Inflammatory macrophage treated with lipopolysaccharide for 4 hours (primary cell): ENCODE results near the gene UBAC1.
A peak's percentile ranks its signal among the peaks of the same experiment; 100 is the strongest.
"Not testable (repeated sequence)": the region's sequence is repeated elsewhere in the genome, so short reads cannot be mapped to it uniquely, and the experiment has no call there.

Source experiments
- DNase-seq: peaks from one replicate; pipeline ENCODE4 v3.0.0-alpha.2; 2020

UBAC1 gene

DNA sequence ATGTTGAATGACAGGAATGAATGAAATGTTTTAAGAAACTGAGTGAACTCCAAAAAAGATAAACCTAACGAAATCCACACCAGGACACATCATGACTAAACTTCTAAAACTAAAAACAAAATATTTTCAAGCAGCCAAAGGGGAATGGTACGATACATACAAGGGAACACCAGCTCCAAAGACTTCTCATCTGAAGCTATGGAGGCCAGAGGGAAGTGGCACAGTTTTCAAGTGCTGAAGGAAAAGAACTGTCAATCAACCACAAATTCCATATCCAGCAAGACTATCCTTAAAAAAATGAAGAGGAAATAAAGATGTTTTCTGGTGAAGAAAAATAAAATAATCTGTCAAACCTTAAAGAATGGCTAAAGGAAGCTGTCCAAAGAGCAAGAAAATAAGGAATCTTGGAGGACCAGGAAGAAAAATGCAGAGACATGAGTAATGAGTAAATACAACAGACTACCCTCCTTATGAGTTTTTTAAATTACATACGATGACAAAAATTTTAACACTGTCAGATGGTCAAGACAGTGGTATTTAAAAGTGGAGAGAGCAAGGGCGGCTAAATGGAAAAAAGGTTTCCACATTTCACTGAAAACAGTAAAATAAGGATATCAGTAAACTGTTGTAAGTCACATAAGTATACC, 65.8 kb downstream of the UBAC1 start:
- DNase-seq = no peak

GRCh38 chr9:135893104-135893503, 68.1 kb downstream of the UBAC1 start:
- no peak for DNase-seq

DNA sequence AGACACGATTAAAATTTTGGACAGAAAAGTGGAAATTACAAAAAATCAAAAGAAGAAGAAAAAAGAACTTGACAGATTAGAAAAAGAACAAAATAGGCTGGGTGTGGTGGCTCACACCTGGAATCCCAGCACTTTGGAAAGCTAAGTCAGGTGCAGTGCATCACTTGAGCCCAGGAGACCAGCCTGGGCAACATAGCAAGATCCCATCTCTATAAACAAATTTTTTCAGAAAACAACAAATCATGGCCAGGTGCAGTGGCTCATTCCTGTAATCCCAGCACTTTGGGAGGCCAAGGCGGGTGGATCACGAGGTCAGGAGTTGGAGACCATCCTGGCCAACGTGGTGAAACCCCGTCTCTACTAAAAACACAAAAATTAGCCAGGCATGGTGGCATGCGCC, 68.8 kb downstream of the UBAC1 start:
- DNase-seq = not testable (repeated sequence)

DNA sequence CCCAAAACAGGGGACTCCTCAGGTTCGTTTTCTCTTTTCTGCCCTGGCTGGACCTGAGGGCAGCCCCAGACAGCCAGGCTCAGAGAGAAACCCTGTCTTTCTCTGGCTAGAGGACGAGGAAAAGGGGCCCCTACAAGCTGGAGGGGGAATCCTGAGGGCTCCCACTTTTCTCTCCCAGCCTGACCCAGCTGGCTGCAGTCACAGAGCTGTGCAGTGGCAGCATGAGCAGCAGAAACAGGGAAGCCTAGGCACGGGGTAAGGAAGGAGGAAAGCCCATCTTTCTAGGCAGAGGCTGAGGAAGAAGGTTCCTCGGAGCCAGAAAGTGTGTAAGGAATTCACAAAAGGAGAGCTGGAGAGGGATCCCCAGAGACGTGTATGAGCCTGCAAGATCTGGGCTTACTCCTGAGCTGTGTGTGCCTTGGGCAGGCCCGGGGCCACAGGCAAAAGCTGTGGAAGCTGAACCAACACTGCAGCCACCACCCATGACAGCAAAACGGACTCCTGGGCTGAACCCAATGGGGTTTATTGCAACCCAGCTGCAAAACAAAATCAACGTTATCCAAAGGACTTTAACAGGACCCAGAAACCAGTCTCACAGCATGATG, 70.0 kb downstream of the UBAC1 start:
- no peak for DNase-seq

DNA sequence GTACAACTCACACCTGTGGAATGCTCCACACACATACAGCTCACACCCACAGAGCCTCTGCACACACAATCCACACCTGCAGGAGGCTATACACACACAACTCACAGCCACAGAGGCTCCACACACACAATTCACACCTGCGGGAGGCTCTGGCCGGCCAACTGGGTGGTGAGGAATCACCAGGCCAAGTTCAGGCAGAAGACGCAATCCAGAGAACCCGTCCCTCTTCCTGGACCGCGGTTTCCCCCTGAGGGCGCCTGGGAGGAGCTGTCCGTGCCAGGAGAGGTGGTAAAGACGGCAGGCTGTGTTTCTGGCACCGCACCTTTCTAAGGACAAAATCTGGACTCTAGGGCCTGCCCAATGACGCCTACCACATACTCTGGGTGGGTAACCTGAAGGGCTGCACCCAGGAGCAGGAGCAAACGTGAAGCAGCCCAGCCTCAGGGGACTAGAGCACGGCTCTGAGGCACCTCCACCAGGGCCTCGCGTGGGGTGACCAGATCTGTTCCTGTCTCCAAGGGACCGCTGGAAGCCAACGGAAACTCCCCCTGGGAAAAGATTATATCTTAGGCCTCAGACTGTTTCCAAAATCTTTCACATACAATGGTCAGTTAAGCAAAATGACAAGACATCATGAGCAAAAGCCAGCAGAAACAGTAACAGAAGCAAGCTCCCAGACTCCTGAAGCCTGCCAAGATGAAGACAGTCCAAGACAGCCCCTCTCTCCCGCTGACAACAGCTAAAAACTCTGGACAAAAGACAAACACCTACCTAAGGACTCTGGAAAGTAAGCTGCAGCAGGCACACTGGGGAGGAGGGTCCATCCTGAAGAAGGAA, 70.8 kb downstream of the UBAC1 start:
- no peak for DNase-seq

DNA sequence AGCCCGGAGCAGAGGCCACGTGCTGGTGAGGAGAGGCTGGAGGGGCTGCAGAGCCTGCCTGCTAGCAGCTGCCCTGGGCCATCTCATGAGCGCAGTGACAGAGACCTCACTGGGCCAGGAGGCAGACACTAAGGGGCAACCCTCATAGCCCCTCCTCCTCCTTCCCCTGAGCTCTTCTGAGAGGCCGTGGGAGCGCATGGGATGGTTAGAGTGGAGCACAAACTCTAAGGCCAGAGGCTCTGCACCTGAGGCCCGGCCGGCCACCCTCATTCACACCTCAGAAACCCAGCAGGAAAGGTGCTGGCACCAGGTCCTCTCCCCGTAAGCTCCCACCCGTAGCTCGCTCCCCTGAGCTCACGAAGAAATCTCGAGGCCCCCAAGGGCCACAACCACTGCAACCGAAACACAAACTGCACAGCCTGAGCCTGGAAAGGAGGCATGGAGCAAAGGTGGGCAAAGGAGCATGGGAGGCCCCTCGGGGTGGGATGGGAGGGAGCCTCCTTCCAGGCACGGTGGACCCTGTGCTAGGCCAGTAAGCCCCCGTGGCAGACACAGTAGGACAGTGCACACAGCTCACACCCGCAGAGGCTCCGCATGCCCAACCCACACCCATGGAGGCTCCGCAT, 71.5 kb downstream of the UBAC1 start:
- no peak for DNase-seq

DNA sequence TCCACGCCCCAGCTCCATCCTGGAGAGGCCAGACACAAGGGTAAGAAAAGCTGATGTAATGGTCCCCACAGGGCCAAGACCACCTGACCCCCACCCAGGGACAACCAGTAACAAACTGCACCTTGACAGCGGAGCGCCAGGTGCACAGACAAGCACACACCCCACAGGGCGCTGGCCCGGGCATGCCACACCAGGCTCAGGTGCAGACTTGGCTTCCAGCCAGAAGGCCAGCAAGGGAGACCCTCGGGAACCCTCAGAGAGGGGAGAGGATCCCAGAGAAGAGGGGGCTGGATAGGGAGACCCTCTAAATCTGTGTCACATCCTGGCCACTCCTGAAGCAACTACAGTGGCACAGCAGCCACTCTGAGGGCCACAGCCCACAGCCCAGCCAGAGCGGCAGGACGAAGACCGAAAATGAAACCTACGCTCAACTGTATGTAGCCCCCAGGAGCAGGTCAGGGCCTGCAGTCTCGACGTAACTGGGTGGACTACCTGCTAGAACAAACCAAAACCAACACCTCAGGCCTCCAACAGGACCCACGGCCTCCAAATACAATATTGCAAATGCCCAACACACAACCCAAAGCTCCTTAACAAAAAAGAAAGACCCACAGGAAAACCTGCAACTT, 72.3 kb downstream of the UBAC1 start:
- DNase-seq = no peak

GRCh38 chr9:135888126-135888765, 72.9 kb downstream of the UBAC1 start:
- DNase-seq = no peak

DNA sequence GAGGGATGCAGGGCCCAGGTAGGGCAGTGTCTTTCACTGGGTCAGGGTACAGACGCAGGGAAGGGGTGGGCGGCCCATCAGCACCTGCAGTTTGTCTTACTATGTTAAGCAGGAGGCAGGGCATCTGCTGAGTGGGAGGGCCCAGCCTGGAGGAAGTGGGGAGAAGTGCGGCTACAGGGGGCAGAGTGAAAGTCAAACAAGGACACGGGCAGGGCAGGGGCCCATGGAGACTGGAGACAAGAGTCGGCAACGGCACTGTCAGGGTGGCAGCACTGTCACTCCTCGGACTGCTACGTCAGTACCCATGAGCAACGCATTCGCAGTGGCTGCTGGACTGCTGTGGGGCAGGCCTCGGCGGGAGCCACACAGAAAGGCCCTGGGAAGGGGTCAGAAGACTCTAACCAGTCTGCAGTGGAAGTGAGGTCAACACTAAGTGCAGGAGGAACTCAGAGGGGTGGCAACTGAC, 73.6 kb downstream of the UBAC1 start:
- peak; percentile 76 for DNase-seq

GRCh38 chr9:135887021-135887507, 74.1 kb downstream of the UBAC1 start:
- DNase-seq = peak; percentile 69

- DNase-seq = no peak
These were observed 74.8 kb downstream of the UBAC1 start for GRCh38 chr9:135886147-135886981.

DNA sequence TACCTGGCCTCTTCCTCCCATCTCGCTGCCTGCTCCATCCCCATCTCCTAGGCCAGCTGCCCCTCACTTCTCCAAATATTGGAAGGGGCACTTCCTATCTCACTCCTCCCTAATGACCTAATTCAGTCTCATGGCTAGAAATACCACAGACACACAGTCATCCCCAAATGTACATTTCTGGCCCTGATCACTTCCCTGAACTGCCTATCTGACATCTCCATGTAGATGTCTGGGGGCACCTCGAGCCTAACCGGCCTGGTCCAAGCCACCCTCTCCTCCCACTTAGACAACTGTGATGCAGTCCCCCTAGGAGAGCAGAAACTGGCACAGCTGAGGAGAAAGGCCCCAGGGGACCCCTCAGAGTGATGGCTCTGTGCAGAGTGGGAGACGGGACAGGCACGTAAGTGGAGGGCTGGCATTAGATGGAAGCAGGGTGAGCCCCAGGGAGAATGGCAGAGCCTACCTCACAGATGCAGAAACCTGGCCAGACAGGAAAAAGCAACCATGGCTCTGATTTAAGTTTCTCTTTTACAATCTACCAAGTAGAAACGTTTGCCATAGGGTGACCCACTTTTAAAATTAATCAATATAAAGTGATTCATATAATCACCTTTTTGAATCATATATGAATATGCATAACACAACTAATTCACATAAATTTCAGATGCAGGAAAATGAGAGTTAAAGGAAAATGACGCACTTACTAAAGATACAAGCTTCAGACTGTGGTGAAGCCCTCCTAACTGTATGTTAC, 75.9 kb downstream of the UBAC1 start:
- peak; percentile 79 for DNase-seq

DNA sequence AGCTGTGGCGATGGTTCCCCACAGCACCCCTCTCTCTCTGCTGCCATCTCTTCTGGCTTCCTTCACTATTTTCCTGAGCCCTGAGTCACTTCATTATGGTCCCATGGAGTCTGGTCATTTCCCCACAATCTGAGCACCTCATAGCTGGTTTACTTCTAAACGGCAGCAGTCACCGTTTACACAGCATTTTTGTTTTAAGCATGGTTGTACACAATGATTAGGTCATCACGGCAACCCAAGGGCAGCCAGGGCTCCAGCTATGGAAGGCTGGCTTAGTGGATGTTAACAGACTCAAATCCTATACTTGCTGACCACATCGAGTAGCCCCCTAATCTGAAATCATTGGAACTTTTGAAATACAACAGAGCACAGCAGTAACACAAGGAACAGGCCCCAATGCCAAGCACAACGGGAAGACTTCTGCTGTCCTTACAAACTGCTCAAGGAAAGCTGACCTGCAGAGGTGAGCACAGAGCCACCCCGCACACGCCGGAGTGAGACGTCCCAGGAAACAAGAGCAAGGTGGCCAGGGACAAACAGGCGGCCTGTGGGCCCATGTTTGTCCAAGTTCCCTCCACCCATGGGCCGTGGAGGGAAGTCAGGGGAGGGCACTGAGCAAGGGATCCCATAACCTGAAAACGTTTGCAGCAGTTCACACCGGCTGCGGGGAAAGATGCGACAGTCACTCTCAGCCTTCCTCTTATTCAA, 76.7 kb downstream of the UBAC1 start:
- peak; percentile 30 for DNase-seq

DNA sequence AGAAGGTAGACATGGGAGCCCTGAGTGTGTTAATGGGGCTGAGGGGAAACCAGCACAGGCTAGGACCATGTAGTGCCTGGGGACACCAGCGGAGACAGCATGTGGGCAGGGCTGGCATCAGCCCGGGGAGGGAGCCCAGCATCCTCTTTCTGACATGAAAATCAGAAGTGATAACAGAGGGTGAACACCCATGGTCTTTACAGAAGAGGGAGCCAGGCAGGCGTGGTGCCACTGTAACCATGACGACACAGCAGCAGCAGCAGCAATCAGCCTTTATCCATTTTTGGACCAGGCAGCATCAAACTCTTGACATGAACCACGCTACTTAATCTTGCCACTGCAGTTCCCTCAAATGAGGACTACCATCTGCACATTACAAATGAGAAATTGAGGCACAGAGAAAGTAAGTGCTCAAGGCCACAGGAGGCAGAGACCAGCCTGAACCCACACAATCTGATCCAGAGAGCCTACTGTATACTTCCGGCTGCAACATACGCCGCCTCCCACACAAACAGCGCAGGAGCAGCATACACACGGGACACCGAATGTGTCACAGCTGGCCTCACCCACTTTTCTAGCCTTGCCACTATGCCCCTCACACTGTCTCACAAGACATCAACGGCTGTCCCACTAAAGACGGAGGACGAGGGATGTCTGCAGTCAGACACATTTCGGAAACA, 77.6 kb downstream of the UBAC1 start:
- DNase-seq = peak; percentile 35
